SHP77 (cell line): ENCODE results near the gene PPM1M.

Experiments used
- DNase-seq, 2 experiments: peaks; one replicate each; lab custom pipeline; 2025; lab: John Stamatoyannopoulos, UW

The PPM1M gene

DNA sequence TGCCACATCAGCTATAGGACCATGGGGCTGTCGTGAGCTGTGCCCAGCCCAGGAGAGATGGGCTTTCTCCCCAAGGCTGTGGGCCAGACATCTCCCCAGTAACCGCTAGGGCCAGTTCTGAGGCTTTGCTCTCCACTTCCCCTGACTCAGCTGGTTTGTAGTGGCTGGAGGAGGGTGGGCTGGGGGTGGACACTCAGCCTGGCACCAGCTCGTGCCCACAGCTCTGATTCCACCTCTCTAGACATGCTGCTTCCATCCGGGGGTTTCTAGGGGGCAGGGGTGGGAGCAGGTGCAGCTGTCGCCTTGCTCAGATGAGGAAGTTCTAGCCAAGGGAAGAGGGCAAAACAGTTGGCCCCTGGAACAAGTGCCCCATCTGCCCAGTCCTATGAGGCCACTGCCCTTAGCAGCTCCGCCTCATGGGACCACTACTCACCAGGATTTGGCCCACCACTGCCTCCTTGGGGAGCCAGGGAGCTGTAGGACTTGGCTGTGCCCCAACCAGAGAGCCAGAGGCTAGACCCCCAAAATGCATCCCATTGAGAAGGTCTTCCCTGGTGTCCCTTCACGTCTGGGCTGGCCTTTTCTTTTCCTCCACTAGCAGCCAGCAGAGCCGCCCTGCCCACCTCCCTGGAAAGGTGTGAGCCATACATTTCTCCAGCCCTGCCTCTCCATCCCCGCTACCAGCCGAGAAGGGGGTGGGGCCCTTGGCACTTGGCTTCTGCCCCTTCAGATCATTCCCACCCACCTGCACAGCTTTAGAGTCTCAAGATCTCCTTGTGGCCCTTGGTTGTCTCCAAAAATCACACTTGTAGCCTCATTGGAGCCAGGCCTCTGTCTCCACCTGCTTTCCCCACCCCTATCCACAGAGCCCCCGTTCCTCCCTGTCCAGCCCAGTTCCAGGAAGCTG is 51.9 kb downstream of the PPM1M start:
- DNase-seq = no peak

DNA sequence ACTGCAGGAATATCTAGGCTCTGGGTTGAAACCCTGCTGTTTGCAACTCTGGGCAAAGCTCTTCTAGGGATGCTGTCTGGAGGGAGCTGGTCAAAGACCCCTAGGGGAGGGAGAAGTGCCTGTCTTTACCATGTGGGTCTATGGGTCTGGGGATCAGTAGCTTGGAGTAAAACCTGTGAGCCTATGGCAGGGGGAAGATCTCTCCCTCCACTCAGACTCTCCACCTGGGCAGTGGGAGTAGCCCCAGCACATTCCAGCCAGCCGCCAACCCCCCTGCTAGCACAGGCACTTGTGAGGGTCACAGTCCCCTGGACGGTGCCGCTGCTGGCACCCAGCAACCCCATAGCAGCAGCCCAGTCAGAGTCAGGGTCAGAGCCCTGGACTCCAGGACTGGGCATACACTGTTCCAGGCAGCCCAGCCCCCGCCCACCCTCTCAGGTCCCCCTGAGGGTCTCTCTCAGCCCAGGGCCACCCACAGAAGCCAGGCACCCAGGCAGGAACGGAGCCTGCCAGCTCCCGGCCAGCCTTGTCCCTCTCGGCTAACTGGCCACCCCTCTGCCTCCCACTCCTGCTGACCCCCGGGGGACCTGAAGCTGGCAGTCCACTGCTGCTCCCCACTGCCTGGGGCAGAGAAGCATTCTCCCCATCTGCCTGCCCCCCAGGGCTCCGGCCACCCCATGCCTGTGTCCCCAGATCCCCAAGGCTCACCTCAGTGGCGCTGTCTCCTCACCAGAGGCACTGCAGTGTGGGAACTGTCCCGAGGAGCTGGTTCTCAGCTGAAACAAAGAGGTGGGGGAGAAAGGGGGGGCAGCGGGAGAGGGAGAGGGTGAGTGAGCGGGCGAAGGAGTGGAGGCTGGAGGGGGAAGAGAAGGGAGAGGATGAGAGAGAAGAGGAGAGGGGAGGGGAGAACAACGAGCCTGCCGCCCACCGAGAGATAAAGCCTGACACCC is 52.9 kb downstream of the PPM1M start:
- DNase-seq = no peak

DNA sequence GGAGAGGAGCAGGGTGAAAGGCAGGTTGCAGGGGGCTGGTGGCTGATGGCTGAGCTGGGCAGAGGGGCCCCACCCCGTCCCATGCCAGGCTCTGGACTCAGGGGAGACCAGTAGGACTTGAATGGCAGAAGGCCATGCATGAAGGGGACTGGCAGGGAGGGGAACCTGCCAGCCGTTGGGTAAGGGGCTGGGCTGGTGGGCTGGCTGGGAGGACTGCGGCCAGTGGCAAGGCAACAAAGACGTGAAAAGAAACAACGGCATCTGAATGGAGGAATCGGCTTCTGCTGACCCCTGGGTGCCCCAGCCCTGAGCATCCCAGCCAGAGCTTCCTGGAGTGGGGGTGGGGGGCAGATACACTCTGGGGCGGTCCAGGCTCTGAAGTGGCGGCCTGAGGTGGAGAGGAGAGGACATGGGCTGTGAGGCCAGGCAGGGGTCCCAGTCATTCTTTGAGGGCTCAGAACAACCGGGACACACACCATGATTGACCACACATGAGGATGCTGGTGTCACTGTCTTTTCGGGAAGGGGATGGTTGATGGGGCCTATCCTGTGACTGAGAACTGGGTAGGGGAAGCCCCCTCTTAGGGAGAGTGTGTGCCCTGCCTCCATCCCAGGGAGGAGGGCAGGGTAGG is 53.8 kb downstream of the PPM1M start:
- DNase-seq = no peak
